OCI-LY7 (cell line): ENCODE data around the gene ACSS3. TPM values are rescaled to one million over a fixed set of nuclear protein-coding genes. Genes with fewer than 3 reads are reported as not detected.

Source experiments
- BruUV-seq: library from RNA; stranded (reverse); fragments of 400-500 nt; replicated peaks from 2 replicates; lab custom pipeline; 2021; lab: Mats Ljungman, UMichigan
- CTCF ChIA-PET: fragments of 300-600 bp; sonication (Branson Sonifier 250); formaldehyde crosslinking; loops from one replicate; lab custom pipeline; 2022; ENCODE audit warnings: antibody characterized with exemption; ENCODE audit not compliant: unreplicated experiment; lab: Charles Lee
- POLR2A ChIA-PET: fragments of 300-600 bp; sonication (Branson Sonifier 250); formaldehyde crosslinking; loops from one replicate; lab custom pipeline; 2022; ENCODE audit warnings: antibody characterized with exemption; lab: Charles Lee
- DNase-seq: peaks from one replicate; pipeline ENCODE4 v3.0.0-alpha.2; 2015; ENCODE audit warnings: low spot score
- H2AFZ ChIP-seq: fragments of 200-600 bp; sonication (generic), shearing (Covaris generic); 2 replicates; pipeline ENCODE4 v1.6.1; 2014; ENCODE audit warnings: mild to moderate bottlenecking, antibody characterized with exemption, low read length, moderate library complexity
- H3K27ac ChIP-seq: fragments of 200-600 bp; sonication (generic); 2 replicates; pipeline ENCODE4 v1.5.1; 2014; ENCODE audit warnings: mixed run types, low read depth, mild to moderate bottlenecking, moderate library complexity, low read length, inconsistent platforms; ENCODE audit not compliant: poor library complexity, severe bottlenecking
- H3K36me3 ChIP-seq: fragments of 200-600 bp; sonication (generic); 2 replicates; pipeline ENCODE4 v1.6.1; 2014; ENCODE audit warnings: mild to moderate bottlenecking, antibody characterized with exemption, low read length, moderate library complexity, mixed read lengths; ENCODE audit not compliant: insufficient read depth
- H3K4me1 ChIP-seq: fragments of 200-600 bp; sonication (generic); 2 replicates; pipeline ENCODE4 v1.5.1; 2014; ENCODE audit warnings: mild to moderate bottlenecking, low read length; ENCODE audit not compliant: insufficient read depth, poor library complexity, severe bottlenecking
- H3K4me2 ChIP-seq: fragments of 200-600 bp; sonication (generic); 2 replicates; pipeline ENCODE4 v1.6.1; 2014; ENCODE audit warnings: mild to moderate bottlenecking, low read length
- H3K4me3 ChIP-seq: fragments of 200-600 bp; sonication (generic); 2 replicates; pipeline ENCODE4 v1.5.1; 2014; ENCODE audit warnings: mild to moderate bottlenecking, low read depth, low read length; ENCODE audit not compliant: poor library complexity, severe bottlenecking
- H3K79me2 ChIP-seq: fragments of 200-600 bp; sonication (generic); 2 replicates; pipeline ENCODE4 v1.6.1; 2016; ENCODE audit warnings: low read depth, mild to moderate bottlenecking, low read length, moderate library complexity, mixed read lengths; ENCODE audit not compliant: insufficient read depth
- H3K9me2 ChIP-seq: fragments of 200-600 bp; sonication (generic); 2 replicates; pipeline ENCODE4 v1.6.1; 2016; ENCODE audit warnings: mild to moderate bottlenecking, low read length, mixed read lengths; ENCODE audit not compliant: insufficient read depth
- H3K9me3 ChIP-seq: fragments of 200-600 bp; sonication (generic); 2 replicates; pipeline ENCODE4 v1.6.1; 2014; ENCODE audit warnings: mild to moderate bottlenecking, mixed run types, low read length, mixed read lengths
- H4K20me1 ChIP-seq: fragments of 200-600 bp; sonication (generic); 2 replicates; pipeline ENCODE4 v1.6.1; 2014; ENCODE audit warnings: mild to moderate bottlenecking, antibody characterized with exemption, low read length, moderate library complexity, mixed read lengths; ENCODE audit not compliant: insufficient read depth
- CTCF ChIP-seq: fragments of 200-600 bp; sonication (generic); conservative IDR thresholded peaks from 2 replicates; pipeline ENCODE4 v1.5.1; 2014; ENCODE audit warnings: mild to moderate bottlenecking, antibody characterized with exemption, low read length, moderate library complexity, mixed read lengths
- EZH2phosphoT487 ChIP-seq: fragments of 200-600 bp; sonication (generic); IDR thresholded peaks from 2 replicates; pipeline ENCODE4 v1.6.1; 2018; ENCODE audit warnings: low read depth, borderline replicate concordance, mild to moderate bottlenecking, mixed run types, antibody characterized with exemption, low read length, moderate library complexity, mixed read lengths
- intact Hi-C: fragments of 100-400 bp; cut with micrococcal nuclease; formaldehyde crosslinking; loops from one replicate; pipeline ENCODE4 v1.10.0; 2022; ENCODE audit not compliant: unreplicated experiment
- total RNA-seq, 2 experiments: library from RNA; depleted of rRNA in 1 of 2; stranded (reverse); fragments of >200 nt in 1 of 2; shearing (Covaris generic) in 1 of 2; gene quantifications; 2 replicates each; pipeline ENCODE4 v1.2.3, GENCODE V29; 2014 to 2022

ACSS3 gene
- total RNA-seq, 2 experiments from 2014 or later = not detected

- Histone ChIP-seq H3K9me2 (no peaks in the 10 kb centered on the region), H3K9me3 (no peaks in the 10 kb centered on the region), H3K27ac (no peak overlapping the region), H3K4me1 (no peaks in the 10 kb centered on the region), H3K36me3 (no peaks in the 10 kb centered on the region), H4K20me1 (no peaks in the 10 kb centered on the region), H3K4me3 (no peak overlapping the region), H3K79me2 (no peaks in the 10 kb centered on the region), H3K4me2 (no peak overlapping the region), H2AFZ (no peak overlapping the region)
- intact Hi-C loops = no loop called here
- DNase-seq = no peak
- POLR2A ChIA-PET = interaction anchor here (0.6 kb wide), 1 partner anchor 16 kb away, joined by 4 read pairs; no protein-coding TSS in a partner anchor
- TF ChIP-seq EZH2phosphoT487 (no peak), CTCF (no peak)
- no TSS peak for BruUV-seq
- CTCF ChIA-PET = no interaction called here
Observed at GRCh38 chr12:81141217-81141616, 63.3 kb downstream of the ACSS3 start.

GRCh38 chr12:81143057-81143456, 65.2 kb downstream of the ACSS3 start:
- Histone ChIP-seq H3K4me2 (no peak overlapping the region), H2AFZ (no peak overlapping the region), H3K9me2 (no peaks in the 10 kb centered on the region), H3K9me3 (no peaks in the 10 kb centered on the region), H3K36me3 (no peaks in the 10 kb centered on the region), H3K4me1 (no peaks in the 10 kb centered on the region), H3K27ac (no peak overlapping the region), H4K20me1 (no peaks in the 10 kb centered on the region), H3K4me3 (no peak overlapping the region), H3K79me2 (no peaks in the 10 kb centered on the region)
- intact Hi-C loops = no loop called here
- CTCF ChIA-PET = no interaction called here
- no TSS peak for BruUV-seq
- DNase-seq = no peak
- no peak for TF ChIP-seq CTCF
- TF ChIP-seq EZH2phosphoT487 = no peak
- POLR2A ChIA-PET = interaction anchor here (0.5 to 1.2 kb wide), 2 partner anchors 11 to 581 kb away, joined by 3 read pairs; no protein-coding TSS in a partner anchor
